PC-3 (cell line): ENCODE results near the gene CDK11A.
"Not testable (repeated sequence)": the region's sequence is repeated elsewhere in the genome, so short reads cannot be mapped to it uniquely, and the experiment has no call there.

Experiments used
- CTCF ChIP-seq: fragments of 300-600 bp; sonication (generic); conservative IDR thresholded peaks from 2 replicates; pipeline ENCODE4 v1.5.1; 2017; ENCODE audit warnings: antibody characterized with exemption, low read depth, mild to moderate bottlenecking, low read length
- EZH2 ChIP-seq: fragments of 300-600 bp; sonication (generic); IDR thresholded peaks from one replicate; pipeline ENCODE4 v1.6.1; 2017; ENCODE audit warnings: antibody characterized with exemption, mild to moderate bottlenecking, low read length; ENCODE audit not compliant: unreplicated experiment

GRCh38 chr1:1742529-1742928, 18.4 kb upstream of the CDK11A start:
- not testable (repeated sequence) for TF ChIP-seq CTCF, EZH2
